ENCODE data around the gene GOPC.

The GOPC gene

DNA sequence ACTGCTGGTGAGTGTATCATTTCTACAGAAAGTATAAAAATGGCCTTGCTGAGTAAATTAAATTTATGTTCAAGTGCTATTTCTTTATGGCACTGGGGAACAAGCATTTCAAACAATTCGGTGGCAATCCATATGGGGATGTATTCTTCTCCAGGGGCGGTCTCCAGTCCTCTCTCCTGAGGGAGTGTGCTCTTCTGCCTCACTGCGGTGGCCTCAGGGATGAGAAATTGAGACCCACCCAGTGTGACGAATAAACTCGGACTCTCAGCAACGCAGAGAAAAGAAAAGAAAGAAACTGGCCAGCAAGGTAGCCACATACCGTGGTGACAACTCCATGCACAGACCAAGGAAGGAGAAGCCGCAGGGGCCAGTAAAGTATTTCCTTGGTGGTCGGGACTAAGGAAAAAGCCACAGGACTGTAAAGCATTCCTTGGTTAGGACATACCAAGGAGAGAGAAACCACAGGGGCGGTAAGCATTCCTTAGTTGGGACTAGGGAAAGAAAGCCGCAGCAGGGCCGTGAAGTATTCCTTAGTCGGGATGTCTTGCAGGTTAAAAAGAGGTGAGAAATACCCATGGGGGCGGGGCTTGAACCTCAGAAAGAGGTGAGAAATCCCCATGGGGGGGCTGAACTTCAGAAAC, 13.6 kb upstream of the GOPC start:
- TF ChIP-seq, protein P1, sequence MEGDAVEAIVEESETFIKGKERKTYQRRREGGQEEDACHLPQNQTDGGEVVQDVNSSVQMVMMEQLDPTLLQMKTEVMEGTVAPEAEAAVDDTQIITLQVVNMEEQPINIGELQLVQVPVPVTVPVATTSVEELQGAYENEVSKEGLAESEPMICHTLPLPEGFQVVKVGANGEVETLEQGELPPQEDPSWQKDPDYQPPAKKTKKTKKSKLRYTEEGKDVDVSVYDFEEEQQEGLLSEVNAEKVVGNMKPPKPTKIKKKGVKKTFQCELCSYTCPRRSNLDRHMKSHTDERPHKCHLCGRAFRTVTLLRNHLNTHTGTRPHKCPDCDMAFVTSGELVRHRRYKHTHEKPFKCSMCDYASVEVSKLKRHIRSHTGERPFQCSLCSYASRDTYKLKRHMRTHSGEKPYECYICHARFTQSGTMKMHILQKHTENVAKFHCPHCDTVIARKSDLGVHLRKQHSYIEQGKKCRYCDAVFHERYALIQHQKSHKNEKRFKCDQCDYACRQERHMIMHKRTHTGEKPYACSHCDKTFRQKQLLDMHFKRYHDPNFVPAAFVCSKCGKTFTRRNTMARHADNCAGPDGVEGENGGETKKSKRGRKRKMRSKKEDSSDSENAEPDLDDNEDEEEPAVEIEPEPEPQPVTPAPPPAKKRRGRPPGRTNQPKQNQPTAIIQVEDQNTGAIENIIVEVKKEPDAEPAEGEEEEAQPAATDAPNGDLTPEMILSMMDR (IDR thresholded peaks at IDR 0.05; ENCODE audit: insufficient read depth, low read length, poor library complexity, severe bottlenecking), result no peak
- DNase-seq (ENCODE audit: extremely low read depth, insufficient read length), result no peak
- Histone ChIP-seq H3K4me3 (replicated peaks; ENCODE audit: low read depth, low read length) (no peak overlapping the region), H3K36me3 (ENCODE audit: control insufficient read depth, insufficient read depth, low read length) (no peaks in the 10 kb centered on the region), H3K27me3 (replicated peaks; ENCODE audit: control insufficient read depth, insufficient read depth, low read length) (no peaks in the 10 kb centered on the region)

DNA sequence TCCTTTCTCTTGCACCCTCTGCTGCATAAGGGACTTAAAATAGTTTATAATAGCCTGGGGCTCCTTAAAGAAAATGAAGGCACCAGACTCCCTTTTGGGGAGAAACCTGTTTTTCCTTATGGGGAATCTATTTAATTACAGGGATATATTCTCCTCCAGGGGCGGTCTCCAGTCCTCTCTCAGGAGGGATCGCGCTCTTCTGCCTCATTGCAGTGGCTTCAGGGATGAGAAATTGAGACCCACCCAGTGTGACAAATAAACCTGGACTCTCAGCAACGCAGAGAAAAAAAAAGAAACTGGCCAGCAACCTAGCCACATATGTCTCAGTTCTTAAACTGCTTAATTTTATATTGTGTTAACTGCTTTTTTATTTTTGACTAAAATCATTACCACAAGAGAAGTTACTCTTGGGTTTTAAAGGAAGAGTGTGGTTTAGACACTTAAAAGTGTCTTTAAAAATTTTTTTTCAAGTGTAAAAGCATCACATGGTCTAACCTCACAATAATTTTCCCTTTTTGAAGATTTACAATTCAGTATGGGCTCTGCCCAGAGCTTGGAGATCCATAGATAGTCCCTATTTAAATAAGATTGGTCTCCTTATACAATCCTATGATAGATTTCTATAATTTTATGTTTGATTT, 11.7 kb upstream of the GOPC start:
- no peaks in the 10 kb centered on the region for H3K27me3 ChIP-seq (replicated peaks; ENCODE audit: control insufficient read depth, insufficient read depth, low read length)
- H3K4me3 ChIP-seq (replicated peaks; ENCODE audit: low read depth, low read length), result no peak overlapping the region
- DNase-seq (ENCODE audit: extremely low read depth, insufficient read length), result no peak
- no peaks in the 10 kb centered on the region for H3K36me3 ChIP-seq (ENCODE audit: control insufficient read depth, insufficient read depth, low read length)
- TF ChIP-seq, protein P1 (IDR thresholded peaks at IDR 0.05; ENCODE audit: insufficient read depth, low read length, poor library complexity, severe bottlenecking), result no peak

DNA sequence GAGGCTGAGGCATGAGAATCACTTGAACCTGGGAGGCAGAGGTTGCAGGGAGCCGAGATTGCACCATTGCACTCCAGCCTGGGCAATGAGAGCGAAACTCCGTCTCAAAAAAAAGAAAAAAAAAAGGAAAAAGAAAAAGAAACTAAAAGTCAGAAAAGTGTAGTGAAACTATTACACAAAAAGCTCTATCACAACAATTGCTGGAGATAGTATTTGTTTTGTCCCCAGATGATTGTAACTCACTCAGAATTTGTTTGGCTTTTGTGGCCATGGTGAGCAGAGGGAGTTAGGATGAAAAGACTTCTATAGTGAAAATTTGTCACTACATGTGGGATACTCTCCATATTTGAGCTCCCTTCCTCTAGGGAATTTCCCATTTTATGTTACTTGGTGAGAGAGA, 5.2 kb upstream of the GOPC start:
- Histone ChIP-seq H3K27me3 (replicated peaks; ENCODE audit: control insufficient read depth, insufficient read depth, low read length) (no peaks in the 10 kb centered on the region), H3K36me3 (ENCODE audit: control insufficient read depth, insufficient read depth, low read length) (no peaks in the 10 kb centered on the region), H3K4me3 (replicated peaks; ENCODE audit: low read depth, low read length) (no peak overlapping the region)
- TF ChIP-seq, protein P1 (IDR thresholded peaks at IDR 0.05; ENCODE audit: insufficient read depth, low read length, poor library complexity, severe bottlenecking), result no peak
- DNase-seq (ENCODE audit: extremely low read depth, insufficient read length), result no peak

DNA sequence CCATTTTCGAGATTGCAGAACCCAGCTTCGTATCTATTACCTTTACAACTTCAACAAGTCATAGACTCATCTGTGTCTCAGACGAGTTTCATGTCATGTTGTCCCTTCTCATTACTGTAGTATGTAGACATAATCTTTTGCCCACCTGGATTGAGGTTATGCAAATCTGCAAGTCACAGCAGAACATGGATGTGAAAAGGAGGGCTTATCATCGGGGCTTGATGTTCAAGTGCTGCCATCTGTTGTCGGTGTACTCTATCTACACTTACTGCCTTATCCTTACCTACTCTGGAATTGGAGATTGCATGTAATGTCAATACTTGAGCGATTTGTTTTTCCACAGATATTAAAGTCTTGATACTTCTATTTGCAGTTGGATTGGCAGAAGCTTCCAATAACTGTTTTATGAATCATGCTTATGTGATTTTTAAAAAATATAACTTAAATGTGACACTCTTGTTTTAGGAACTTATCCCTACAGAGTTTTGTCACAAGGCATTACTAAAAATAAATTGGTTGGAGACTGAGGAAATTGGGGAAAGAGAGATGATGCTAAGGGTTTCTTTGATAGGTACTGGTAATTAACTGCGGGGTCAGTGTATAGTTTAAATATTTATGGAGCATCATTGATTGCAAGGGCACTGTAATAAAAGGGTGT, 3.0 kb upstream of the GOPC start:
- Histone ChIP-seq H3K27me3 (replicated peaks; ENCODE audit: control insufficient read depth, insufficient read depth, low read length) (no peaks in the 10 kb centered on the region), H3K4me3 (replicated peaks; ENCODE audit: low read depth, low read length) (no peak overlapping the region), H3K36me3 (ENCODE audit: control insufficient read depth, insufficient read depth, low read length) (no peaks in the 10 kb centered on the region)
- TF ChIP-seq, protein P1 (IDR thresholded peaks at IDR 0.05; ENCODE audit: insufficient read depth, low read length, poor library complexity, severe bottlenecking), result peak; percentile 60
- DNase-seq (ENCODE audit: extremely low read depth, insufficient read length), result peak; percentile 52

DNA sequence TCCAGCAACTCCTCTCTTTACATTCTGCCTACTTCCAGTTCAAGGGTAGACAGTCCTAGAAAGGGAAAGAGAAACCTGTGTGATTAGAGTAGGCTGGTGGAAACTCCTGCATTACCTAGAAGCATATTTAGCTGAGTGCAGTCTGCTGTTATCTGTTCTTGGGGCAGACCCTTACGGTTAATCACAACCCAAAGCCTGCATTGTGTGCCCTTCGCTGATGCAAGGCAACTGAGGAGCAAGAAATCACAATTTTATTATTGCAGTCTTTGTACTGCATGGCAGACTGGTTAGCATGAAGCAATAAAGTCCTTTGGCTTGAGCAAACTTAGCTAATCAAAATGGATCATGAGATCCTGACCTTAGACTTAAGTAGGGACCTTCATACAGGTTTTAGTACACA, 1.5 kb upstream of the GOPC start:
- no peak for DNase-seq (ENCODE audit: extremely low read depth, insufficient read length)
- Histone ChIP-seq H3K27me3 (replicated peaks; ENCODE audit: control insufficient read depth, insufficient read depth, low read length) (no peaks in the 10 kb centered on the region), H3K36me3 (ENCODE audit: control insufficient read depth, insufficient read depth, low read length) (no peaks in the 10 kb centered on the region), H3K4me3 (replicated peaks; ENCODE audit: low read depth, low read length) (no peak overlapping the region)
- TF ChIP-seq, protein P1 (IDR thresholded peaks at IDR 0.05; ENCODE audit: insufficient read depth, low read length, poor library complexity, severe bottlenecking), result no peak

All from GM06990 (cell line).